Vagina (tissue), 2 donors: ENCODE measurements around the gene C6orf132.

ENCODE experiments used
- CTCF ChIP-seq, 3 experiments: fragments of 450-650 bp in 2 of 3; fragments of 200-600 bp in 1 of 3; sonication (generic) in 1 of 3; IDR thresholded peaks; one replicate each; pipeline ENCODE4 v1.5.1; 2017 to 2019; ENCODE audit warnings: antibody characterized with exemption in 3 of 3, mild to moderate bottlenecking in 2 of 3, moderate library complexity in 2 of 3
- POLR2A ChIP-seq, 2 donors: fragments of 450-650 bp; IDR thresholded peaks; one replicate each; pipeline ENCODE4 v1.6.1; 2017; ENCODE audit warnings: antibody characterized with exemption in 2 of 2, mild to moderate bottlenecking in 2 of 2, moderate library complexity in 2 of 2
- POLR2AphosphoS5 ChIP-seq, 2 donors: sonication (generic); formaldehyde crosslinking; IDR thresholded peaks; one replicate each; pipeline ENCODE4 v1.9.0; 2017; ENCODE audit warnings: antibody characterized with exemption in 2 of 2, mild to moderate bottlenecking in 2 of 2, low read depth in 1 of 2; ENCODE audit not compliant: insufficient read depth in 1 of 2

GRCh38 chr6:42155293-42155692 lies 12.9 kb upstream of the C6orf132 start:
- TF ChIP-seq CTCF (IDR thresholded peaks at IDR 0.05) (no peak), POLR2AphosphoS5 (IDR thresholded peaks at IDR 0.05; ENCODE audit: insufficient read depth in 1 of 2, low read depth in 1 of 2) (no peak), POLR2A (IDR thresholded peaks at IDR 0.05) (no peak)
